ENCODE measurements around the gene CADPS2. TPM values are rescaled to one million over a fixed set of nuclear protein-coding genes. Genes with fewer than 3 reads are reported as not detected.

The CADPS2 gene
- total RNA-seq, 1 donor from 2014 or later, result 0.22 TPM

DNA sequence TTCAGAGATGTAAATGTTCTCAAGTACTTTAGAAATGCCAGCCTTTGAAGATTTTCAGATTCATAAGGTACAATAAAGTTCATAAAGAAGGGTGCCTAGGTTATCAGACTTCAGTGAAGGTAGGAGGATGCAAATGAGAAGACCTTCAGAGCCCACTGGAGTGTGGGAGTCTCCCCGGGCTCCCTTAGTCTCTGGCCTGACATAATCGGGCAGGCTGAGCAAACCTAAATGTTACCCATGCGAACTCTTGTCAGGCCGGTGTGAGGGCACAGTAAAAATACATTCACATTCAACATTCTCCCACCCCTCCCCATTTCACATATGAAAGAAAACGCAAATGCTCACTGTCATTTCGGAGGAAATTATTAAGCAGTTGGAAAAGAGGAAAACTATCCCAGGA, 479.1 kb downstream of the CADPS2 start:
- no peaks in the 10 kb centered on the region for H3K27me3 Mint-ChIP-seq (ENCODE audit: unreplicated experiment)
- TF ChIP-seq, protein P1, sequence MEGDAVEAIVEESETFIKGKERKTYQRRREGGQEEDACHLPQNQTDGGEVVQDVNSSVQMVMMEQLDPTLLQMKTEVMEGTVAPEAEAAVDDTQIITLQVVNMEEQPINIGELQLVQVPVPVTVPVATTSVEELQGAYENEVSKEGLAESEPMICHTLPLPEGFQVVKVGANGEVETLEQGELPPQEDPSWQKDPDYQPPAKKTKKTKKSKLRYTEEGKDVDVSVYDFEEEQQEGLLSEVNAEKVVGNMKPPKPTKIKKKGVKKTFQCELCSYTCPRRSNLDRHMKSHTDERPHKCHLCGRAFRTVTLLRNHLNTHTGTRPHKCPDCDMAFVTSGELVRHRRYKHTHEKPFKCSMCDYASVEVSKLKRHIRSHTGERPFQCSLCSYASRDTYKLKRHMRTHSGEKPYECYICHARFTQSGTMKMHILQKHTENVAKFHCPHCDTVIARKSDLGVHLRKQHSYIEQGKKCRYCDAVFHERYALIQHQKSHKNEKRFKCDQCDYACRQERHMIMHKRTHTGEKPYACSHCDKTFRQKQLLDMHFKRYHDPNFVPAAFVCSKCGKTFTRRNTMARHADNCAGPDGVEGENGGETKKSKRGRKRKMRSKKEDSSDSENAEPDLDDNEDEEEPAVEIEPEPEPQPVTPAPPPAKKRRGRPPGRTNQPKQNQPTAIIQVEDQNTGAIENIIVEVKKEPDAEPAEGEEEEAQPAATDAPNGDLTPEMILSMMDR (IDR thresholded peaks at IDR 0.05; ENCODE audit: partially characterized antibody, unreplicated experiment), result no peak
- peaks cover 10% of the 10 kb centered on the region for H3K4me1 Mint-ChIP-seq (ENCODE audit: low read depth, unreplicated experiment)
- H3K27ac Mint-ChIP-seq (ENCODE audit: unreplicated experiment), result no peak overlapping the region
- DNase-seq, result no peak
- H3K4me3 Mint-ChIP-seq (ENCODE audit: unreplicated experiment), result no peak overlapping the region
- H3K36me3 Mint-ChIP-seq (ENCODE audit: unreplicated experiment), result no peaks in the 10 kb centered on the region
- no peaks in the 10 kb centered on the region for H3K9me3 Mint-ChIP-seq (ENCODE audit: unreplicated experiment)

DNA sequence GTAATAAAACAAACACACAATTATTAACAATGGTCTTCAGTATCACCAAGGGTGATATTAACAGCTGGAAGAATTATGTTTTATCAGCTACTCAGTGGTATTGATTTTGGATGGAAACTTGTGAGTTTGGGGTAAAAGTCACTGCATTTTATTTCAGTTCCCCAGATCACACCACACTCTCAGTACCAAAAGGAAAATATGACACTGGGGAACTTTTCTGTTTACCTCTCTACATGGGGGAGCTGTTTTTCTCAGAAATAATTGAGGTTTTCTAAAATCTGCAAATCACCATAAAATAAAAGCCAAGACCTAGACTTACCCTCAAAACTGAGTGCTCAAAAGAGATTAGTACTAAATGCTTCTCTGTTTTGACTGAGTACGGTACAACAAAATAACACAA, 483.1 kb downstream of the CADPS2 start:
- no peaks in the 10 kb centered on the region for H3K36me3 Mint-ChIP-seq (ENCODE audit: unreplicated experiment)
- no peaks in the 10 kb centered on the region for H3K27me3 Mint-ChIP-seq (ENCODE audit: unreplicated experiment)
- no peak overlapping the region for H3K4me3 Mint-ChIP-seq (ENCODE audit: unreplicated experiment)
- peaks cover 30% of the 10 kb centered on the region for H3K4me1 Mint-ChIP-seq (ENCODE audit: low read depth, unreplicated experiment)
- no peaks in the 10 kb centered on the region for H3K9me3 Mint-ChIP-seq (ENCODE audit: unreplicated experiment)
- TF ChIP-seq, protein P1 (IDR thresholded peaks at IDR 0.05; ENCODE audit: partially characterized antibody, unreplicated experiment), result no peak
- DNase-seq, result no peak
- H3K27ac Mint-ChIP-seq (ENCODE audit: unreplicated experiment), result no peak overlapping the region

DNA sequence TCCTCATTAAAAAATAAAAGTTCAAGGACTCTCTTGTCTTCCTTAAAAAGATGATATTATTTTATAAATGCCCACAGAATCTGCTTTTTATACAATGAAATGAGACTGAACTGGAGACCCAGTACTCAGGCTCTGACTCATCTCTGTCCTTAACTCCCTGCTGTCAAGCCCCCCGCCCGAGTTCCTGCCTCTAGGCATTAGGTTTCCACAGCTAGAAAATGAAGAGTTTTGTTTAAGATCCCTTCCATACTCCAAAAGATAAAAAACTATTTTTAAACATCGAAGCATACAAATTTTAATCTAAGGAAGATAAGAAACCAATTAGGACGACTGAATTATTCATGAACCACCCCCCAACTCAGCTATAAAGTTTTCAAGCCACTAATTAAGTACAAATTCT, 484.0 kb downstream of the CADPS2 start:
- peak overlapping the region; percentile 37 for H3K4me3 Mint-ChIP-seq (ENCODE audit: unreplicated experiment)
- DNase-seq, result peak; percentile 26
- H3K36me3 Mint-ChIP-seq (ENCODE audit: unreplicated experiment), result no peaks in the 10 kb centered on the region
- peaks cover 38% of the 10 kb centered on the region for H3K4me1 Mint-ChIP-seq (ENCODE audit: low read depth, unreplicated experiment)
- H3K9me3 Mint-ChIP-seq (ENCODE audit: unreplicated experiment), result no peaks in the 10 kb centered on the region
- TF ChIP-seq, protein P1 (IDR thresholded peaks at IDR 0.05; ENCODE audit: partially characterized antibody, unreplicated experiment), result no peak
- H3K27ac Mint-ChIP-seq (ENCODE audit: unreplicated experiment), result peak overlapping the region; percentile 57
- no peaks in the 10 kb centered on the region for H3K27me3 Mint-ChIP-seq (ENCODE audit: unreplicated experiment)

DNA sequence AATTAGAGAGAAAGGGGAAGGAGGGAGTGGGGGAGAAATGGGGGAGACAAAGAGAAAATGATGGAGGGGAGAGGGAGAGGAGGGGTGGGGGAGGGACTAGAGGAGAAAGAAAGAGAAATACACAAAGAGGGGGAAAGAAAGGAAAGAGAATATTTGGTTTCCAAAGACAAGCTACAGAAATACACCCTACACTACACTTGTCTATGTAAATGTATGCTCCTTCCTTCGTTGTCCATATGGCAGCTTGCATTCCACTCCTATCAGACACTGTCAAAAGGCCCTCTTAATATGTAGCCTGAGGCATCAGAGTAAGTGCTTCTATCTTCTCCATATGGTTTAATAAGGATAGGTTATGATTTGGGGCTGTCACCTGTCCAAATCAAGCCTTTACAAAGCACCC, 488.9 kb downstream of the CADPS2 start:
- H3K27ac Mint-ChIP-seq (ENCODE audit: unreplicated experiment), result peak overlapping the region; percentile 60
- no peaks in the 10 kb centered on the region for H3K36me3 Mint-ChIP-seq (ENCODE audit: unreplicated experiment)
- H3K4me3 Mint-ChIP-seq (ENCODE audit: unreplicated experiment), result no peak overlapping the region
- H3K27me3 Mint-ChIP-seq (ENCODE audit: unreplicated experiment), result peaks cover 4% of the 10 kb centered on the region
- DNase-seq, result no peak
- peaks cover 34% of the 10 kb centered on the region for H3K4me1 Mint-ChIP-seq (ENCODE audit: low read depth, unreplicated experiment)
- TF ChIP-seq, protein P1 (IDR thresholded peaks at IDR 0.05; ENCODE audit: partially characterized antibody, unreplicated experiment), result no peak
- H3K9me3 Mint-ChIP-seq (ENCODE audit: unreplicated experiment), result no peaks in the 10 kb centered on the region

DNA sequence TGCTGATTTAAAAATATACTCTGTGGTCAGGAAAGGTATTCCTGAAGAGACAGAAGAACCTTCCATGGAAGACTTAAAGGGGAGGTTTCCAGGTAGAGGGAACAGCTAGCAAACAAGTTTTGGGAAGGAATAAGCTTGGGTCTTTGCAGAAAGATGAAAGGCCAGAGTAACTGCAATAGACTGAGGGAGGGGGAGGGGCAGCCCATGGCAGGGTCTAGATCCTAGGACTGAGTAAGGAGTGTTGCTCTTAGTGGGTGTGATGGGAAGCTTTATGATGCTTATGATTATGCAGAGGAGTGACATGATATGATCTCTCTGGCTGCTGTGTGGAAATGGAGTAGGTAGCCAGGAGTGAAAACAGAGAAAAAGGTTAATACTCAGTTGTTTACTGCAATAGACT, 491.7 kb downstream of the CADPS2 start:
- Mint-ChIP-seq H3K36me3 (ENCODE audit: unreplicated experiment) (no peaks in the 10 kb centered on the region), H3K27me3 (ENCODE audit: unreplicated experiment) (peaks cover 4% of the 10 kb centered on the region)
- TF ChIP-seq, protein P1 (IDR thresholded peaks at IDR 0.05; ENCODE audit: partially characterized antibody, unreplicated experiment), result no peak

More for the DNA sequence above, 491.7 kb downstream of the CADPS2 start:
- DNase-seq, result no peak
- Mint-ChIP-seq H3K4me1 (ENCODE audit: low read depth, unreplicated experiment) (peaks cover 23% of the 10 kb centered on the region), H3K27ac (ENCODE audit: unreplicated experiment) (no peak overlapping the region), H3K9me3 (ENCODE audit: unreplicated experiment) (no peaks in the 10 kb centered on the region), H3K4me3 (ENCODE audit: unreplicated experiment) (no peak overlapping the region)
